ENCODE data around the gene FIGN. TPM values are rescaled to one million over a fixed set of nuclear protein-coding genes. Genes with fewer than 3 reads are reported as not detected.

FIGN gene
- total and polyA plus RNA-seq, 2 of the 13 experiments (the other 11 are each of a cell fraction or from before 2014, with no cell fraction given): 6.6 to 6.7 TPM

- TF ChIP-seq CEBPZ (IDR thresholded peaks at IDR 0.05; ENCODE audit: low read length): no peak
- no peak for TF ChIP-seq ZNF24 (IDR thresholded peaks at IDR 0.05)
- no peak for TF ChIP-seq NFE2L1 (CRISPR knock-in tag; IDR thresholded peaks at IDR 0.05; ENCODE audit: borderline replicate concordance)
- no peak for TF ChIP-seq SCMH1 (CRISPR knock-in tag; IDR thresholded peaks at IDR 0.05; ENCODE audit: borderline replicate concordance)
- TF ChIP-seq ZNF7 (CRISPR knock-in tag; IDR thresholded peaks at IDR 0.05): no peak
- no peak for TF ChIP-seq ZNF350 (CRISPR knock-in tag; IDR thresholded peaks at IDR 0.05; ENCODE audit: borderline replicate concordance, low read depth)
- peak; percentile 42; the same call in 1 of the 2 replicates for TF ChIP-seq TARDBP (CRISPR knock-in tag; IDR thresholded peaks at IDR 0.05)
- TF ChIP-seq KLF11 (CRISPR knock-in tag; IDR thresholded peaks at IDR 0.05): no peak; the same call in 1 of the 2 replicates
- peak; percentile 61; the same call in 1 of the 2 replicates for TF ChIP-seq NAIF1 (CRISPR knock-in tag; IDR thresholded peaks at IDR 0.05; ENCODE audit: borderline replicate concordance)
- TF ChIP-seq SAFB2 (CRISPR knock-in tag; IDR thresholded peaks at IDR 0.05; ENCODE audit: borderline replicate concordance, low read depth): no peak; the same call in 1 of the 2 replicates
- no peak; the same call in 1 of the 2 replicates for TF ChIP-seq FOXP4 (CRISPR knock-in tag; IDR thresholded peaks at IDR 0.05)
- no peak for TF ChIP-seq HNRNPUL1 (IDR thresholded peaks at IDR 0.05; ENCODE audit: low read depth, low read length)
- TF ChIP-seq IKZF5 (CRISPR knock-in tag; IDR thresholded peaks at IDR 0.05): no peak
- no peak for TF ChIP-seq PRPF4 (IDR thresholded peaks at IDR 0.05; ENCODE audit: low read depth, low read length, poor library complexity, severe bottlenecking)
- TF ChIP-seq ZNF33B (CRISPR knock-in tag; IDR thresholded peaks at IDR 0.05): no peak; the same call in 1 of the 2 replicates
- TF ChIP-seq ATM (IDR thresholded peaks at IDR 0.05; ENCODE audit: borderline replicate concordance): no peak
- TF ChIP-seq ZNF556 (CRISPR knock-in tag; IDR thresholded peaks at IDR 0.05; ENCODE audit: borderline replicate concordance): 0 out of 2 replicates have a peak, but pooled peaks have one; percentile 17
- peak; percentile 83 for TF ChIP-seq ZSCAN5A (CRISPR knock-in tag; IDR thresholded peaks at IDR 0.05; ENCODE audit: borderline replicate concordance)
- no peak for TF ChIP-seq ZNF784 (CRISPR knock-in tag; IDR thresholded peaks at IDR 0.05; ENCODE audit: borderline replicate concordance)
- peak; percentile 64; the same call in 1 of the 2 replicates for TF ChIP-seq ZFX (CRISPR knock-in tag; IDR thresholded peaks at IDR 0.05; ENCODE audit: low read depth)
Measured at GRCh38 chr2:163735685-163736432, at the start of gene FIGN (continued).

All from HepG2 (cell line).